Glomerular visceral epithelial cell (primary cell): ENCODE results near the gene PUM2.
A peak's percentile ranks its signal among the peaks of the same experiment; 100 is the strongest.
"Not testable (repeated sequence)": the region's sequence is repeated elsewhere in the genome, so short reads cannot be mapped to it uniquely, and the experiment has no call there.

Experiments
- DNase-seq: peaks from one replicate; pipeline ENCODE4 v3.0.0-alpha.2; 2016; ENCODE audit errors: extremely low spot score

PUM2 gene, protein sequence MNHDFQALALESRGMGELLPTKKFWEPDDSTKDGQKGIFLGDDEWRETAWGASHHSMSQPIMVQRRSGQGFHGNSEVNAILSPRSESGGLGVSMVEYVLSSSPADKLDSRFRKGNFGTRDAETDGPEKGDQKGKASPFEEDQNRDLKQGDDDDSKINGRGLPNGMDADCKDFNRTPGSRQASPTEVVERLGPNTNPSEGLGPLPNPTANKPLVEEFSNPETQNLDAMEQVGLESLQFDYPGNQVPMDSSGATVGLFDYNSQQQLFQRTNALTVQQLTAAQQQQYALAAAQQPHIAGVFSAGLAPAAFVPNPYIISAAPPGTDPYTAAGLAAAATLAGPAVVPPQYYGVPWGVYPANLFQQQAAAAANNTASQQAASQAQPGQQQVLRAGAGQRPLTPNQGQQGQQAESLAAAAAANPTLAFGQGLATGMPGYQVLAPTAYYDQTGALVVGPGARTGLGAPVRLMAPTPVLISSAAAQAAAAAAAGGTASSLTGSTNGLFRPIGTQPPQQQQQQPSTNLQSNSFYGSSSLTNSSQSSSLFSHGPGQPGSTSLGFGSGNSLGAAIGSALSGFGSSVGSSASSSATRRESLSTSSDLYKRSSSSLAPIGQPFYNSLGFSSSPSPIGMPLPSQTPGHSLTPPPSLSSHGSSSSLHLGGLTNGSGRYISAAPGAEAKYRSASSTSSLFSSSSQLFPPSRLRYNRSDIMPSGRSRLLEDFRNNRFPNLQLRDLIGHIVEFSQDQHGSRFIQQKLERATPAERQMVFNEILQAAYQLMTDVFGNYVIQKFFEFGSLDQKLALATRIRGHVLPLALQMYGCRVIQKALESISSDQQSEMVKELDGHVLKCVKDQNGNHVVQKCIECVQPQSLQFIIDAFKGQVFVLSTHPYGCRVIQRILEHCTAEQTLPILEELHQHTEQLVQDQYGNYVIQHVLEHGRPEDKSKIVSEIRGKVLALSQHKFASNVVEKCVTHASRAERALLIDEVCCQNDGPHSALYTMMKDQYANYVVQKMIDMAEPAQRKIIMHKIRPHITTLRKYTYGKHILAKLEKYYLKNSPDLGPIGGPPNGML

GRCh38 chr2:20350753-20351554 lies at the start of gene PUM2:
TSS of gene PUM2 (minus strand) at chr2:20350844. CDS start at chr2:20327360, 23,484 bp downstream.
- DNase-seq, result peak; percentile 96

GRCh38 chr2:20400306-20400705 lies 49.7 kb upstream of the PUM2 start:
- no peak for DNase-seq

GRCh38 chr2:20398956-20399567 lies 48.4 kb upstream of the PUM2 start:
- DNase-seq, result no peak

DNA sequence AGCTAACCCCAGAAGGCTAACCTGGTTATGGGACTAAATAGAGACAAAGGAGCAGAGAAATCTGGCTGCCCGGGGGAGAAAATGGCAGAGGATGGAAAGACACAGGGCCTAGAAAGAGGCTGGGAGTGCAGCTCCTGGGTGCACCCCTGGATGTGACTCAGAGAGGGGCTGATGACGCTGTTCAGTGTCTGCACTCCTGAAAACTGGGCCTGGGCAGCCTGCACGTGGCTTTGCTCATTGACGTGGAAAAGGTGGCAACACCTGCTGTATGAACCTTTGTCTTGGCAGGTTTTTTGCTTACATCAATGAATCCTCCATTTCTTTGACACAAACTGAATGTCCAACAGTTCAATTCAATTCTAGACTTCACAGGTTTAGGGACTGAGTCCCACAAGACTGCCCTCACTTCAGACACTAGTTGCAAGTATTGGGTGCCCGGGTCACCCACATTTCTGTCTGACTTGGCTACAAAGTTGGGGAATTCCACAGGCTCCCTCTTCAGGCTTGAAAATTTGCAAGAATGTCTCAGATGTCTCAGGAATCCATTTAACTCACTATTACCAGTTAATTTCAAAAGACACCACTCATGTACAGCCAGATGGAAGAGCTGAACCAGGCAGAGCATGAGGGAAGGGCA lies 47.3 kb upstream of the PUM2 start:
- DNase-seq, result peak; percentile 17

DNA sequence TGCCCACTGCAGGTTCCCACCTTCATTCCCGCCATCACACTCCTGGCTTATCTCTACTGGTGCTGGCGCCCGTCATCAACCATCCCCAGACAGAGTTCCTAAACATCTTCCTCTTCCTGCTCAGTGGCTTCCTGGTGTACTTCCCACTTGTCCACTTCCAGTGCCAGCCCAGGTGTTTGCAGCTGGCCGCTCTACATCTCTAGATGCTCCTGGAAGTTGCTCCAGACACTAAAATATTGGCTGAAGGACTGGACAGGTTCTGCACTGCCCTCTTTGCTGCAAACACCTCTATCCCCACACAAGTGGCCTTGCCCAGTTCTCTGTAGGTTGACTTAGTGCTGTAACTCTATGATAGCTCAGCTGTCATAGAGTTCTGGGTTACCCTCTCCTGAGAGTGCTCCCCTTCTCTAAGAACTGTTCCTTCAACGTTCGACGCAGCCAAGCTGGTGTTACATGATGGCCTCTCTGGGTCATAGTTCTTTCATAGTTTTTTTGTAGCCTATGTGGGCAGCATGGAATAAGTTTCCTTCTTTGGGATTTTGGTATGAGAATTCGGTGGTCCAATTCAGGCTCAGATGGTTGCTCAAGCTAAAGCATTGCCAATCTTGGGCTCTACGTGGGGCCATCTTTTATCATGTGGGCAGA lies 45.8 kb upstream of the PUM2 start:
- DNase-seq, result no peak

- no peak for DNase-seq
Observed at GRCh38 chr2:20393986-20394385, 43.3 kb upstream of the PUM2 start.

GRCh38 chr2:20391951-20392699 lies 41.5 kb upstream of the PUM2 start:
- DNase-seq, result peak; percentile 63

DNA sequence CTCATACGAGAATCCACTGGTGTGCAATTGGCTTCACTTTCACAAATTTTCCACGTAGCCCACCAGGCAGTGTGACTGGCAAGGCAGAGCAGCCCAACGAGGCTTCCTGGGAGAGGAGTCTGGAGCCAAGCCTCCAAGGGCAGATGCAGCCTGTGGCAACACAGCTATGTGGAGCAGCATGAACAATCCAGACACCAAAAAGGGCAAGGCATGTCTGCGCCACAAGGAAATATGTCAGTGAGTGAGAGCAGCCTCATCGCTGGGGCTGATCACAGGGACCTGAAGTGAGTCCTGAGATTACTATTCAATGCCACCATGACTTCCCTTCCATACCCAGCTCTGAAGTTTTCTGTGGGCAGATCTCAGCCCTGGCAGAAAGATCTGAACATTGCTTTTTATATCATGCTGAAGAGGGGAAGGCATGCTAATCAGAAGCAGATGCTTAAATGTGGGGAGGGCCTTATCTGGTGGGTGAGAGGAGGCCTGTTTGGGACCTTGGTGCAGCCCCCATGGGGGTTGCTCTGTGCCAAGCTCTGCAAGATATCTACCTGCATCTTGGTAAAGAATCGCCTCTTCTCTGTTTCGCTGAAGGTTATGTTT lies 40.0 kb upstream of the PUM2 start:
- no peak for DNase-seq

DNA sequence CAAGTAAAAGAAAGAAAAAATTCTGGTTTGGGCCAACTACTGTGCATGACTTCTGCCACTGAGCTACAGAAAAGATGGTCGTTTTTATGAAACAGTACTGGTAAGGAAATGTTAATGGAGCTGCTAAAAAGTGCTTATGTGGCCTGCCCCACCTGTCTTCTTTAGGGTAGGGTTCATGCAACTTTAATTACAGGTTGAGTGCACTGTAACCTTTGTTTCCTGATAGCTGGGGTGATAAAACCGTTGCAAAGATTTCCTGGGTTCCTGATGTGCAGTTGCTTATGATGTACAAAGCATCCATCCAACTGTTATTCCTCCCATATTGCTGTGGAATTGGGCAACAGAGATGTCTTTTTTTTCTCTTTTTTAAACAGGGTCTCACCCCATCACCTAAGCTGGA lies 34.3 kb upstream of the PUM2 start:
- no peak for DNase-seq

- no peak for DNase-seq
Observed at GRCh38 chr2:20382965-20383810, 32.5 kb upstream of the PUM2 start.

GRCh38 chr2:20381457-20381856 lies 30.8 kb upstream of the PUM2 start:
- DNase-seq, result peak; percentile 21

GRCh38 chr2:20378891-20379519 lies 28.4 kb upstream of the PUM2 start:
- DNase-seq, result peak; percentile 82

DNA sequence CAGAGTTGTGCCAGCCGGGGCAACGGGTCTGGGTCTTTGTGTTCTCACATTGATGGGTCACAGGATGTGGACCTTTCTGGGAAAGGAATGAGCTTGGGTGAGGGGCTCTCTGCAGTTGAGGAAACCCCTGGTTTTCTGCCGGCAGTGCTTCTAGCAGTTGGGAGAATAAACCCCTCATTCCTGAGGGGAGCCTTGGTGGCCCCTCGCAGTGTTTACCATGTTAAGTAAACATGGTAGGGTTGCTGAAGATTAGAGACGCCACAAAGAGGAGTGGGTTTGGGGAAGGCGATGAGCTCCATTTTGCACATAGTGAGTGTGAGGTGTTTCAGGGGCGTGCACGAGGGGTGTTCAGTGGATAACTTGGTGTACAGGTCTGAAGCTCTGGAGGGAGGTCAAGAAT lies 27.7 kb upstream of the PUM2 start:
- DNase-seq, result no peak

GRCh38 chr2:20377741-20378140 lies 27.1 kb upstream of the PUM2 start:
- no peak for DNase-seq

DNA sequence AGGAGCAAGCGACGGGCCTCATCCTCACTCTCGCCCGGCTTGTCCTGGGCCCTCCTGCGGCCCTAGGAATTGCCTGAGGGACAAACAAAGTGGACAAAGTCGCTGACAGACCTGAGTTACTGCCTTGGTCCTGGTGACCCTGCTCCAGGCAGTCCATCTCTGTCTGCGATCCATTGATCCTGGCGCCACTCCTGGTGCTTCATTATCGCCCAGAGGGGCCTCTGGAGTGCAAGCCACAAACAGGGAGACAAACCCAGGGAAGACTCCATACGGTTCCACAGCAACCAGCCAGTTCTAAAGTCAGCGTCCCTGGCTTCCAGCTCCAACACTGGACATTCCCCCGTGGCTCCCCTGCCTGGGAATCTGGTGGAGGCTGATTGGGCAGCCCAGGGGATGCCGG lies 24.3 kb upstream of the PUM2 start:
- not testable (repeated sequence) for DNase-seq

DNA sequence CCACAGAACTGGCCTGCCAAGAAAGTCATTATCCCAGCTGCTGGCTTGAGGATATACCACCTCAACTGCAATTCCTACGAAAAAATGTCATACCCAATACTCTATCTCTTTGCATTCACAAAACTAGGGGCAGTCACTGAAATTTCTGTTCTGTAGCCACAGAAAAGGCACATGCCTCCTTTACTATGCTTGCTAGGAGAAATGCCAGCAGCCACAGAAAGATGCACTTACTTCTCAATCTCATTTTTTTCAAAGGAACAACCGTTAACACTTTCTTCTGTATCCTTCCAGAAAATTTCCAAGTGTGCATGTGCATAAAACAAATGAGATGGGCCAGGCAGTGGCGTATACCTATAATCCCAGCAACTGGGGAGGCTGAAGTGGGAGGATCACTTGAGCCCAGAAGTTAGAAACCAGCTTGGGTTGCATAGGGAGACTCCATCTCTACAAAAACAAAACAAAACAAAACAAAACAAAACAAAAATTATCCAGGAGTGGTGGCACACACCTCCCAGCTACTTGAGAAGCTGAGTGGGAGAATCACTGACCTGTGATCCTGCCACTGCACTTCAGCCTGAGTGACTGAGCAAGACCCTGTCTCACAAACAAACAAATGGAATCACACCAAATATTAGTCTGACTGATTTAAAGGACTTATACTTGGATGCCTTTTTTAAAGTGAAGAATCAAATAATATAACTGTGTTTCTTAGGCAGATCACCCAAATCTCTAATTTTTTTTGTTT lies 22.4 kb upstream of the PUM2 start:
- no peak for DNase-seq
